ENCODE results near the gene ZNF587. TPM values are rescaled to one million over a fixed set of nuclear protein-coding genes. Genes with fewer than 3 reads are reported as not detected.
"Not testable (repeated sequence)": the region's sequence is repeated elsewhere in the genome, so short reads cannot be mapped to it uniquely, and the experiment has no call there.

ZNF587 gene
- total RNA-seq, 1 experiment from 2014 or later = 70.5 TPM

DNA sequence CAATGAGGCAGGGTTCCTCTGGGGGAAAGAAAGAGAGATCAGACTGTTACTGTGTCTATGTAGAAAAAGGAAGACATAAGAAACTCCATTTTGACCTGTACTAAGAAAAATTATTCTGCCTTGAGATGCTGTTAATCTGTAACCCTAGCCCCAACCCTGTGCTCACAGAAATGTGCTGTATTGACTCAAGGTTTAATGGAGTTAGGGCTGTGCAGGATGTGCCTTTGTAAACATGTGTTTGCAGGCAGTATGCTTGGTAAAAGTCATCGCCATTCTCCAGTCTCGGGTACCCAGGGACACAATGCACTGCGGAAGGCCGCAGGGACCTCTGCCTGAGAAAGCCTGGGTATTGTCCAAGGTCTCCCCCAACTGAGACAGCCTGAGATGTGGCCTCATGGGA lies 26.1 kb upstream of the ZNF587 start:
- H3K36me3 Mint-ChIP-seq (ENCODE audit: insufficient read depth, unreplicated experiment) = peaks cover 82% of the 10 kb centered on the region
- DNase-seq; H3K4me3 ChIP-seq (ENCODE audit: low read depth, low read length); H3K27me3 Mint-ChIP-seq (ENCODE audit: insufficient read depth, unreplicated experiment); H3K36me3 ChIP-seq (ENCODE audit: control insufficient read depth, insufficient read depth, low read length); POLR2A ChIA-PET; H3K9me3 Mint-ChIP-seq (ENCODE audit: unreplicated experiment); intact Hi-C loops (cut with micrococcal nuclease; ENCODE audit: unreplicated experiment); CTCF ChIA-PET; H3K9me3 ChIP-seq; BruUV-seq (replicated peaks); H3K27me3 ChIP-seq (replicated peaks; ENCODE audit: control insufficient read depth, insufficient read depth, low read length): not testable (repeated sequence)
- H3K4me1 Mint-ChIP-seq (ENCODE audit: low read depth, unreplicated experiment) = peaks cover 50% of the 10 kb centered on the region
- H3K4me3 Mint-ChIP-seq (ENCODE audit: unreplicated experiment) = peak overlapping the region; percentile 54
- peak overlapping the region; percentile 69 for H3K27ac Mint-ChIP-seq (ENCODE audit: unreplicated experiment)
- H3K4me1 ChIP-seq = peaks cover 56% of the 10 kb centered on the region

DNA sequence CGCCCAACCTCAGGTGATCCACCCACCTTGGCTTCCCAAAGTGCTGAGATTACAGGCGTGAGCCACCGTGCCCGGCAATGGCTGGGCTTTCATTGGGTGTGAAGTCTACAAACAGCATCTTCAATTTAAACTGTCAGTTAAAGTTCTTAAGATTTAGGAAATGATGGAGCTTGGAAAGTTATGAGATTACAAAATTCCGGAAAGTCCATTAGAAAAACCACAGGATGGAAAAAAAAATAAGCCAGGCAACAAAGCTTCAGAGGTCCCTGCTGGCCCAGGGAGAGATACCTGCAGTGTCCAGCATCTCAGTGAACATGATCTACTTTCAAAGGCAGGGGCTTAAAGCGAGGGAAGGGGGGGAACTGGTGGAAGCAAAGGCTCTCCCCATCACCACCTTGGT lies 24.1 kb upstream of the ZNF587 start:
- CTCF ChIA-PET = no interaction called here
- H3K9me3 Mint-ChIP-seq (ENCODE audit: unreplicated experiment) = no peaks in the 10 kb centered on the region

DNA sequence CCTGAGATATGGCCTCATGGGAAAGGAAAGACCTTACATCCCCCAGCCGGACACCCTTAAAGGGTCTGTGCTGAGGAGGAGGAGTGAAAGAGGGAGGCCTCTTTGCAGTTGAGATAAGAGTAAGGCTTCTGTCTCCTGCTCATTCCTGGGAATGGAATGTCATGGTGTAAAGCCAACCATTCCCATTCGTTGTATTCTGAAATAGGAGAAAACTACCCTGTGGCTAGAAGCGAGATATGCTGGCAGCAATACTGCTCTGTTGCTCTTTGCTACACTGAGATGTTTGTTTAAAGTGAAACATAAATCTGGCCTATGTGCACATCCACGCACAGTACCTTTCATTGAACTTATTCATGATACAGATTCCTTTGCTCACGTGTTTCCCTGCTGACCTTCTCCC lies 20.3 kb upstream of the ZNF587 start:
- Mint-ChIP-seq H3K4me1 (ENCODE audit: low read depth, unreplicated experiment) (peaks cover 39% of the 10 kb centered on the region), H3K36me3 (ENCODE audit: insufficient read depth, unreplicated experiment) (peaks cover 73% of the 10 kb centered on the region), H3K9me3 (ENCODE audit: unreplicated experiment) (no peaks in the 10 kb centered on the region), H3K27me3 (ENCODE audit: insufficient read depth, unreplicated experiment) (no peaks in the 10 kb centered on the region), H3K4me3 (ENCODE audit: unreplicated experiment) (peak overlapping the region; percentile 34), H3K27ac (ENCODE audit: unreplicated experiment) (peak overlapping the region; percentile 77)
- DNase-seq = no peak
- POLR2A ChIA-PET = no interaction called here
- H3K4me1 ChIP-seq = peaks cover 45% of the 10 kb centered on the region
- no peaks in the 10 kb centered on the region for H3K9me3 ChIP-seq
- TF ChIP-seq, protein P1, sequence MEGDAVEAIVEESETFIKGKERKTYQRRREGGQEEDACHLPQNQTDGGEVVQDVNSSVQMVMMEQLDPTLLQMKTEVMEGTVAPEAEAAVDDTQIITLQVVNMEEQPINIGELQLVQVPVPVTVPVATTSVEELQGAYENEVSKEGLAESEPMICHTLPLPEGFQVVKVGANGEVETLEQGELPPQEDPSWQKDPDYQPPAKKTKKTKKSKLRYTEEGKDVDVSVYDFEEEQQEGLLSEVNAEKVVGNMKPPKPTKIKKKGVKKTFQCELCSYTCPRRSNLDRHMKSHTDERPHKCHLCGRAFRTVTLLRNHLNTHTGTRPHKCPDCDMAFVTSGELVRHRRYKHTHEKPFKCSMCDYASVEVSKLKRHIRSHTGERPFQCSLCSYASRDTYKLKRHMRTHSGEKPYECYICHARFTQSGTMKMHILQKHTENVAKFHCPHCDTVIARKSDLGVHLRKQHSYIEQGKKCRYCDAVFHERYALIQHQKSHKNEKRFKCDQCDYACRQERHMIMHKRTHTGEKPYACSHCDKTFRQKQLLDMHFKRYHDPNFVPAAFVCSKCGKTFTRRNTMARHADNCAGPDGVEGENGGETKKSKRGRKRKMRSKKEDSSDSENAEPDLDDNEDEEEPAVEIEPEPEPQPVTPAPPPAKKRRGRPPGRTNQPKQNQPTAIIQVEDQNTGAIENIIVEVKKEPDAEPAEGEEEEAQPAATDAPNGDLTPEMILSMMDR (IDR thresholded peaks at IDR 0.05; ENCODE audit: insufficient read depth in 1 of 2, low read depth in 1 of 2, low read length in 1 of 2, severe bottlenecking in 1 of 2, unreplicated experiment in 1 of 2) = no peak
- BruUV-seq (replicated peaks) = no TSS peak
- no peak overlapping the region for H3K4me3 ChIP-seq (ENCODE audit: low read depth, low read length)
- no peaks in the 10 kb centered on the region for H3K36me3 ChIP-seq (ENCODE audit: control insufficient read depth, insufficient read depth, low read length)
- H3K27me3 ChIP-seq (replicated peaks; ENCODE audit: control insufficient read depth, insufficient read depth, low read length) = no peaks in the 10 kb centered on the region
- intact Hi-C loops (cut with micrococcal nuclease; ENCODE audit: unreplicated experiment) = loop anchor here (1.0 kb wide), 1 partner anchor 13 kb away; no protein-coding TSS in a partner anchor
- CTCF ChIA-PET = no interaction called here

More for the DNA sequence above, 24.1 kb upstream of the ZNF587 start:
- no TSS peak for BruUV-seq (replicated peaks)
- peaks cover 72% of the 10 kb centered on the region for H3K4me1 ChIP-seq
- TF ChIP-seq, protein P1 (IDR thresholded peaks at IDR 0.05; ENCODE audit: insufficient read depth in 1 of 2, low read depth in 1 of 2, low read length in 1 of 2, severe bottlenecking in 1 of 2, unreplicated experiment in 1 of 2) = no peak
- Mint-ChIP-seq H3K27ac (ENCODE audit: unreplicated experiment) (no peak overlapping the region), H3K4me3 (ENCODE audit: unreplicated experiment) (no peak overlapping the region), H3K27me3 (ENCODE audit: insufficient read depth, unreplicated experiment) (no peaks in the 10 kb centered on the region), H3K36me3 (ENCODE audit: insufficient read depth, unreplicated experiment) (peaks cover 86% of the 10 kb centered on the region), H3K4me1 (ENCODE audit: low read depth, unreplicated experiment) (peaks cover 60% of the 10 kb centered on the region)
- no peak for DNase-seq
- no peak overlapping the region for H3K4me3 ChIP-seq (ENCODE audit: low read depth, low read length)
- POLR2A ChIA-PET = no interaction called here
- no peaks in the 10 kb centered on the region for H3K27me3 ChIP-seq (replicated peaks; ENCODE audit: control insufficient read depth, insufficient read depth, low read length)
- intact Hi-C loops (cut with micrococcal nuclease; ENCODE audit: unreplicated experiment) = no loop called here
- H3K9me3 ChIP-seq = no peaks in the 10 kb centered on the region
- H3K36me3 ChIP-seq (ENCODE audit: control insufficient read depth, insufficient read depth, low read length) = no peaks in the 10 kb centered on the region; the same call in 1 of the 2 replicates
